NCI-H1048 (cell line): ENCODE results near the gene HOXD12.
A peak's percentile ranks its signal among the peaks of the same experiment; 100 is the strongest.

Source experiments
- DNase-seq: peaks from one replicate; lab custom pipeline; 2025; lab: John Stamatoyannopoulos, UW

Gene HOXD12

DNA sequence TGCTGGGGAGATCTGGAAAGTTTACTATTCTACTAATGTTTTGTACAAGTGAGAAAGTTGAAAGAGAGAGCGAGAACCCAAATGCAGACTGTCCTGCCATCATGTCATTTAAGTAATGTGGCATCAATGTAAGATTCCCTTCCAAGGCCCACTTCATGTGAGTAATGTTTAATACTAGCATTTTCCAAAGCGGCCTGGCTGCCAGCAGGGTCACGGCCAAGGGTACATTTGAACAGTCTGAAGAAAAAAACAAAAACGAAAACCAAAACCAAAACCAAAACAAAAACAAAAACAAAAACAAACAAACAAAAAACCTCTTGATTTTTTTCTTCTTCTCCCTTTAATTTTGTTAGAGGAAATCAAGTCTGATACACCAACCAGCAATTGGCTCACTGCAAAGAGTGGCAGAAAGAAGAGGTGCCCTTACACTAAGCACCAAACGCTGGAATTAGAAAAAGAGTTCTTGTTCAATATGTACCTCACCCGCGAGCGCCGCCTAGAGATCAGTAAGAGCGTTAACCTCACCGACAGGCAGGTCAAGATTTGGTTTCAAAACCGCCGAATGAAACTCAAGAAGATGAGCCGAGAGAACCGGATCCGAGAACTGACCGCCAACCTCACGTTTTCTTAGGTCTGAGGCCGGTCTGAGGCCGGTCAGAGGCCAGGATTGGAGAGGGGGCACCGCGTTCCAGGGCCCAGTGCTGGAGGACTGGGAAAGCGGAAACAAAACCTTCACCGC lies 19.2 kb downstream of the HOXD12 start:
- peak; percentile 60 for DNase-seq

DNA sequence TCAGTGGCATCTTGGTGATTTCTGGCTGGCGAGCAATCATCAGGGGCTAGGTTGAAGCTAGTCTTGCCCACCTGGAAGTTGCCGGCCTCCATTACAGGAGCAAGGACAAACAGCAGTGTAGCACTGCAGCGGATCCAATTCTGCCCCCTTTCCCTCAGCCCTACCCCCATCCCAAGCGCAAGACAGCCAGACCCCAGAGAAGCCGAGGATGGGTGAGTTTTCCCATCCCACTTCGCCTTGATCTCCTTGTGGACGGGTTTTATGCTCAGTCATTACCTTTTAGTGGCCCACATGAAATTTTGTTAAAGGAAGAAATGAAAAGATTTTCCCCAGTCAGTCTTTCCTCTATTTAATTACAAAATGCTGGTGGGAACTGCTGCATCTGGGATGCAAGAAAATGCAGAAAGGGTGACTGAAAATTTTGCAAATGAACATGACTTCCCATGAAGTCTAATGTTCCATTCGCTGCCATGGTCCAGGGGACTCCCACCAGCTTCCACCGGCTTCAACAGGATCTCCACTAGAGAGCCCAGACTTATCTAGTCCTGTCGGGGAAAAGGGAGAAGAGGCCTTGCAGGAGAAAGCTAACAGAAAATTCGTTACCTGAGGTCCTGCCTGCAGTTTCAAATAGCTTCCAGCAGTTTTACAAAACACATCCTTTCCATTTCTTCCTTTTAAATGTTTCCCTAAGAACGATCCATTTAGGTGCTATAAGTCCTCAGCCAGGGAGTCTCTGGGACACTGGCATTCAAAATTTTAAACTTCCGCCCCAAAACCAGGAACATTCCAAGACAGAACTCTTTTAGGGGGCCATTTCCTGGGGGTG lies 21.0 kb downstream of the HOXD12 start:
- DNase-seq, result no peak

DNA sequence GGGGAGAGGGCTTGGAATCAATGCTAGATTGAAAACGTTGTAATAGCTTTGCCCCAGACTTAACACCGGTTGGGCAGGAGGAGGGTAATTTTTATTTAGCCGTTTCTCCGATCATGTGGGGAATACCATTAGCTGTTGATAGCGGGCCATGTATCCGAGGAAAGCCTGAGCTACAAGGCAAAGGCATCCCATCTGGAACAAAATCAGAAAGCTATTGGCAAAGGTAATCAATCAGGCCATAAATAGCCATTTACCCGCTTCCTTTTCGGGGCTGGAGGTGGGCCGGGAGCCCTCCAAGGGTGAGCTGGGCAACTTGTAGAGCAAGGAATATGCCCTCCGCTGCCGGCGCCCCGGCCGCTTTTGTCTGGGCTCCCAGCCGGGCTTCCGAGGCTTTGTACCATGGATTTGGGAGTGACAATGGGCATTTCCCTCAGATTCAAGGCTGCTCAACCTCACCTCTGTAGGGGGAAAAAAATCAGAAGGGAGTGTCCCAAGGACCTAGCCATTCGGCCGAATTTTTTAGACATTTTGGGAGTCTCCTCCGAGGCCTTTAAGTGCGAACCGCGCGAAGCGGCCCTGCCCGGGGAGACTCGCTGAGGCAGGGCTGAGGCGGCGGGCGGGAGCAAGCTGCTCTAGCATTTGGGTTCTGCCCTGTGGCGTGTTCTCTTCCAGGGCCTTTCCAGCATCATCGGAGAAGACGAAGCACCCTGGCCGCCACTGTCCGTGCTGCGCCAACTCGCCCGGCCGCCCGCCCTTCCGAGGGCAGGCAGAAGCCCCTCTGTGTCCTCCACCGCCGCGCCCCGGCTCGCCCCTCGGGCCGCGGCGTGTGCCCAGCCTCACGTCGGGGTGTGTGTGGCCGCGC lies 21.8 kb downstream of the HOXD12 start:
- no peak for DNase-seq

DNA sequence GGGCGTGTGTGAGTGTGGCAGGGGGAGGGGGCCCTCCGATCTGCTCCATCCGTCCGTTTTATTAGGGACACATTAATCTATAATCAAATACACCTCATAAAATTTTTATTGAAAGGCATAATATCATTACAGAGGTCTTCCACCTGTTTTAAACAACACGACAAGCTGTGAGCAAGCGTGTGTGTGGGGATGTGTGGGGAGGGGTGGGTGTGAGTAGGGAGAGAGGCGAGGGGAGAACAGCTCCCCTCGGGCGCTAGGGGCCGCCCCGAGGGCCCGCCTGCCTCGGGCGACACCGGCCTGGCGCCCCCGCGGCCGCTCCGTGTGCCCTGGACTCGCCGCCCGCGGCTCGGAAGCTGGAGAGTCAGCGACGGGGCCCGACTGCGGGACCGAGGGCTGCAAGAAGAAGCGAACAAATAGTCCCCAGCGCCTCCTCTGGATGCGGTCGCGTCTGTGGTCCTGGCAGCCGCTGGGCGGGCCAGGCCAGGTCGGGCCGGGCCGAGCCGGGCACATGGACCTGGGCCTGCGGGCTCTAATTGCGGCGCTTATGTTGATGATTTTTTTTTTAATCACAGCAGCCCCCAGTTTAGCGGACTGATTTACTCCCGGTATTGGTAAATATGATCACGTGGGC lies 22.6 kb downstream of the HOXD12 start:
- DNase-seq, result no peak

DNA sequence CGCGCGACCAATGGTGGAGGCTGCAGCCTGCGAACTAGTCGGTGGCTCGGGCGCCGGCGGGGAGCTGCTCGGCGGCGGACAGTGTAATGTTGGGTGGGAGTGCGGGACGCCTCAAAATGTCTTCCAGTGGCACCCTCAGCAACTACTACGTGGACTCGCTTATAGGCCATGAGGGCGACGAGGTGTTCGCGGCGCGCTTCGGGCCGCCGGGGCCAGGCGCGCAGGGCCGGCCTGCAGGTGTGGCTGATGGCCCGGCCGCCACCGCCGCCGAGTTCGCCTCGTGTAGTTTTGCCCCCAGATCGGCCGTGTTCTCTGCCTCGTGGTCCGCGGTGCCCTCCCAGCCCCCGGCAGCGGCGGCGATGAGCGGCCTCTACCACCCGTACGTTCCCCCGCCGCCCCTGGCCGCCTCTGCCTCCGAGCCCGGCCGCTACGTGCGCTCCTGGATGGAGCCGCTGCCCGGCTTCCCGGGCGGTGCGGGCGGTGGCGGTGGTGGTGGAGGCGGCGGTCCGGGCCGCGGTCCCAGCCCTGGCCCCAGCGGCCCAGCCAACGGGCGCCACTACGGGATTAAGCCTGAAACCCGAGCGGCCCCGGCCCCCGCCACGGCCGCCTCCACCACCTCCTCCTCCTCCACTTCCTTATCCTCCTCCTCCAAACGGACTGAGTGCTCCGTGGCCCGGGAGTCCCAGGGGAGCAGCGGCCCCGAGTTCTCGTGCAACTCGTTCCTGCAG lies 23.3 kb downstream of the HOXD12 start, which contains the start of gene HOXD9:
Gene HOXD9, plus strand, starts transcription at position 37 of the 728 bp plus-strand sequence. Its CDS starts 50 bp downstream, at position 87.
- DNase-seq, result no peak

DNA sequence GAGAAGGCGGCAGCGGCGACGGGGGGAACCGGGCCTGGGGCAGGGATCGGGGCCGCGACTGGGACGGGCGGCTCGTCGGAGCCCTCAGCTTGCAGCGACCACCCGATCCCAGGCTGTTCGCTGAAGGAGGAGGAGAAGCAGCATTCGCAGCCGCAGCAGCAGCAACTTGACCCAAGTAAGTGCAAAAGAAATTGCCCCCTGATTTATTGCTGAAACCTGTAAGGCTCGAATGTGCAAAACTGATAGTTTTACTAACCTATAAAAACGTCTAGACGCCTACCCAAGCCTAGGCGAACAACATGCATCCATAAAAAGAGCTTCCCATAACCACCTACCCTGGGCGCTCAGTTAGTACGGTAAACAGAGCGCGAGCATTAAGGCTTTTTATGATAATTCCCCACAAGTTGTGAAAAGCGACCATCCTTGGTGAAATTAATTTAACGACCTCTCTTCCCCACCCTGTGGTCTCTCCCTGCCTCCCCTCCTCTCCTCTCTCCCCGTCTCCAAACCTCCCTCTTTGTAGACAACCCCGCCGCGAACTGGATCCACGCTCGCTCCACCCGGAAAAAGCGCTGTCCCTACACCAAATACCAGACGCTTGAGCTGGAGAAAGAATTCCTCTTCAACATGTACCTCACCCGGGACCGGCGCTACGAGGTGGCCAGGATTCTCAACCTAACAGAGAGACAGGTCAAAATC lies 24.0 kb downstream of the HOXD12 start:
- DNase-seq, result no peak

DNA sequence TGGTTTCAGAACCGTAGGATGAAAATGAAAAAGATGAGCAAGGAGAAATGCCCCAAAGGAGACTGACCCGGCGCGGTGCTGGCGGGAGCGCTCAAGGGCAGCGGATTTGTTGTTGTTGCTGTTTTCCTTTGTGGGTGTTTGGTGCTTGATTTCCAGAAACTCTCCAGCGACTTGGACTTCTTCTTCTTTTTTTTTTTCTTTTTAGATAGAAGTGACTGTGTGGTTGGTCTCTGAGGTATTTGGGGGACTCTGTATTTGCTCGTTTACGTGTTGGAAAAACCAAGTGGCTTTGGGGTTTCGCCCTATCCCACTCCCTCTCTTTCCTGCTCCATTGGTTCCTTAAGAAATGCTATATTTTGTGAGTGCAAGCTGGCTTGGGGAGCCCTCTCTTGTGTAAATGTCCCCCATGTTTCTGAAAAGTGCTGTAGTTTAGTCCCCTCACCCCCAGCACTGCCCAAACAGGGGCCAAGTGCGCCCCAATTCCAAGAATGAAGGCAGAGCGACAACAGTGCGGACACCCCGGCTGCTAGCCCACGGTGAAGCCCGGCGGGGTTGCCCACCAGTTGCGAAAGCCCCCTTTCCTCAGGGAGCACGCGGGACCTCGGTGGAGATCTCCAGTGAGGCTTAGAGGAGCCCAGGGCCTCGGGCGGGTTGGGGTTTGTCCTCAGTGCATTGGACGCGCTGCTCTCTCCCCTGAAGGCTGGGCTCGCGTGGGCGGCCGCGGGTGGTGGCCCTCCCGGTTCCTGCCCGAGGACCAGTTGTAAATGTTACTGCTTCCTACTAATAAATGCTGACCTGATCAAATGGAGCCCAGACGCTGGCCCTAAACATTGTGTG lies 24.7 kb downstream of the HOXD12 start:
- no peak for DNase-seq

DNA sequence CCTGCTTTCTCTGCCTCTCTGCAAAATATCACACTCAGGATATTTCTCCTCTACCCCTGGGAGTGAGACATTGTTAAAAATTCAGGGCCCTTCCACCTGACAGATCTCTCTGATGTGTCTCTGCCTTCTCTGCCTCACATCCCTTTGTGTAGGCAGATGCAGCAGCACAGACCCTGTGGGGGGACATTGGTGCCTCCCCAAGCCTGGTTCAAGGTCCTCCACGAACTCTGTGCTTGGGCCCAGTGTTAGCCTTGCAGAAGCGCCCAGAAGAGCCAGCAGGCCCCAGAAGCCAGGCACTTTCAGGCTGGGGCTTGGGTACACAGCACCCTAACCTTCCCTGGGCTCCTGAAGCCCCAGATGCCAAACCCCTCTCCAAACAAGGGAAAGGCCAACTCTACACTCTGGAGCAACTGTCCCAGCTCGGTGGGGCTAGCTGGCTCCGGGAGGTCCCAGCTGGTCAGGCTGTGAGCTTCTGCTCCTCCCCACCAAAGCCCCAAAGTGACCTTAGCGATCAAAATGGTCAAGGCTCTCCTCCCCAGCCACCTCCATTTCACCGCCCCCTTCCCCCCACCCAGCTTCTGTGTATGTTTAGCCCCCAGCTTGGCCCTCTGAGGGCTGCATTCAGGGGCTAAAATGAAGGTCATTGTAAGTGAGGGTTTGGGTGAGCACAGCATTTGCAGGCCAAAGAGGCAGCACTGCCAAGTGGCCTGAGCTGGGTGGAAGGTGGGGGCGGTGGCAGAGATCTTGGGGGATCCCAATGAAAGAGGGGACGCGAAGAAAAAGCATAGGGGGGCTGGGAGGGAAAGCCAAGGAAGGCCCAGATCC lies 25.6 kb downstream of the HOXD12 start:
- no peak for DNase-seq

DNA sequence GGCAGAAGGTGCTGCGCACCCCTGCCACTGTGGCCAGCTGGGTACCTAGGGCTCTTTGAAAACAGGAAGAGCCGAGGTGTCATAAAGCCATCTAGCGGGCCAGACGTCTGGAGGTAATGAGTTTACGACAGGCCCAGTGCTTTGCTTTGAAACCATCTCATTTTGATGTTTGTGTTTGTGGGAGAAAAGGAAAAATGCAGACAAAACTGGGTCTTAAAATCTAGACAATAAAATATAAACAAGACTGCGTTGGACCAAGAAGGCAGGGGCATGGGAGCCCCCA lies 26.1 kb downstream of the HOXD12 start:
- DNase-seq, result no peak

DNA sequence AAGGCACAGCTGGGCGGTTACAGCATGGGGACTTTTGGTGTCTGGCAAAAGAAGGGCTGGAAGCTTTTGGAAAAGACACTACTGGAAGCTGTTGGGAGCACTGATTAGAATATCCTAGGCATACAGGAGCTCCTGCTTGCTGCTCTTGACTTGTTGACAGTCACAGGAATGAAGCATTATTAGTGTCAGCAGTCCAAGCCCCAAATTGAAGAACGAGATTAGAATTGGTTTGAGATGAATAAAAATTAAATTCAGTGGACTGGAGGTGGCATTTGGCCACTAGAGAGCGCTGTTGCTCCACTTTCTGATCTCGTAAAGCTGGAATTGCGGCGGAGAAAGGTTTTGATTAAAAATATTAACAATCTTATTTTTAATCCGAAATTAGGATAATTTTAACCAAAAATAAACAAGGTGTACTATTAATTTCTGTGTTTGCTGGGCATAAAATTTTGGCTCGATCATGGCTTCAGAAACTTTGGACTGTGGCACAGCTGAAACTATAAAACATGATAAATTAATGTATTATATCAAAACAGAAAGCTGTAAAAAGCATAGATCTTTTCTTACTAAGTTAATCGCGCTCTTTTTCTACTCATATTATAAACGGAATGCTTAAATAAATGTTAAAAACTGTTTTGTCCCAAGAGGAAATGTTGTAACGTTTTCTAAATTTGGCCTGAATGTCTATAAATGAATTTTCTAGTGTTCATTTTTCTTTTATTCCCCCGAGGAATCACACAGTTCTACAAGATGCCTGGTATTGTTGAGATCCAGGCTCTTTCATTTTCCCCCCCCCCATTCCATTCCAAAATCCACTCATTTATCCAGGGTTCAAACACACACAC lies 27.6 kb downstream of the HOXD12 start:
- DNase-seq, result peak; percentile 49

DNA sequence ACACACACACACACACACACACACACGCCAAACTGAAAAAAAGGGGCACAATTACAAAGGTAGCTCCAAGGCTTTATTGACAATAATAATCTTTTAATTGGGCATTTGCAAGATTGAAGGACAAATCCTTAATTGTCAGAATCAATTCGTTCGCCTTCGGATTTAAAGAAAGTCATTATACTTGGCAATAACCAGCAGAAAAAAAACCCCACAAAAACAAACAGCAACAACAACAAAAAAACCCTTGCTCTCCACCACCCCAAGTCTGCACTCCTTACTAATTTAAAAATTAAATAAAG lies 28.1 kb downstream of the HOXD12 start:
- DNase-seq, result no peak

DNA sequence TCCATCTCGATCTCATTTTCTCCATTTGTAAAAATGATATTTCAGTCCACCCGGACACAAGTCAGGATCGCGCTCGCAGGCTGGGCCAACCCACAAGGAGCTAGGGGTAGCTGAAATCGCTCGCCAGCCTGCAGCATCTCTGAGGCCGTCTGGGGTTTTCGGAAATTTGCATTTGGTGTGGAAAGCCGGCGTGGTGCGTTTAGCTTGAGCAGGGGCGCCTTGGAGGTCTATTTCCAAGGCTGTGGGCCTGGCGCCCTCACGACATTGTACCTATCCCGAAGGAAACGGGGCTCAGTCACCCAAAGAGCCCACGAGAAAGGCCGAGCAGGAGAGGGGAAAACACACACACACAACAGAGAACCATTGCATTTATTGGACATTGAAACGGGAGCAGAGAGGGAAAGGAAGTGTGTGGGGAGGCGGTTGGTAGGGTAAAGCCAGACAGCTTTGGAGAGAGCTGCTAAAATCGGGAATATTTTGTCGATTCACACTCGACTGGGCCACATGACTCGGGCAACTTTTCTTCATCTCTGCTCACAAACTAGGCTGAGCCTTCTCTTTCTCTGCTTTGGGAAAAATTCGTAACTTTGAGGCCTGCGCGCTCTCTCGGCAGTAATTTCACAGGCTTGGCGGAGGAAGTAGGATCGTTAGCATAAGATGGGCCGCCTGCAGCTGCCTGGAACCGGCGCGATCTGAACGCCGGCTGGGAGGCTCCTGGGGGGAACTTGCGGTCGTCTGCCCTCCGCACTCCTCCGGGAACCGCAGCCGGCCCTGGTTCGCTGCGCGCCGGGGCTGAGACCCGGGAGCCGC lies 28.8 kb downstream of the HOXD12 start:
- no peak for DNase-seq

DNA sequence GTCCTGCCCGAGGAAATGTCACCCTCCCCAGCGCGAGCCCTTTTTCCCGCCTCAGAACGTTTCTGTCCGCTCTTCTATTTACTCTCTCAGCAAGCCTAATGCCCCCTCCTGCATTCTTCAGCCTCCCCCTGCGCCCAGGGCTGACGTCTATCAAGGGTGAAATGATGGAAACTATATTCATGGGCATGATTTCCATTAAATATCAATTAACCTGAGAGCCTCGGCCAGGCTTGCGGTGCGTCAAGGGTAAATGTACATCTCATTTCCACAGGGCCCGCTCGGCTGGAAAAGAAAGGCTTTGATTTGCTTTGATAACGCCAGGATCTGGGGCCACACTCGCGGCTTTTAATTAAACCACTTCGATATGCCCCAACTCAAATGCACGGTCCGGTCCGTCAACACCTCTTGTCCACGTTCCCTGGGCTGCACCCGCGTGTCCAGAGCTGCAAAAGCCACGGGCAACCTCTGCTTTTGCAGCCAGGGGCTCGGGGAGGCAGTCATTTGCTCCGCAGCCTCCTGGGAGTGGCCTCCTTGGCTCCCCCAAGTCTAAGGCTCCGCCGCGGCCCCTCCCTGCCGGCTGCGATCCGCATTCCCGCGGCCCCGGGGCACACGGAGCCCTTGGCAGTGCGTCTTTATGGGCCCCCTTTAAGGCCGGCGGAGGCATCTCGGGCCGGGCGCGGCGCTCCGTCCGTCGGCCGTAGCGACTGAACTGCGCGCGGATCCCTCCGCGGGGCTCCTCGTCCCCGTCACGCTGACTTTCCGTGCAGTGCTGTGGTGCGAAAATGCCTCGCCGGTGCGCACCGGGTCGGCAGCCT lies 29.6 kb downstream of the HOXD12 start, which contains the start of gene HOXD8:
Gene HOXD8, plus strand, starts transcription at position 724 of the 815 bp plus-strand sequence. CDS start 662 bp downstream, outside the sequence.
- peak; percentile 35 for DNase-seq

DNA sequence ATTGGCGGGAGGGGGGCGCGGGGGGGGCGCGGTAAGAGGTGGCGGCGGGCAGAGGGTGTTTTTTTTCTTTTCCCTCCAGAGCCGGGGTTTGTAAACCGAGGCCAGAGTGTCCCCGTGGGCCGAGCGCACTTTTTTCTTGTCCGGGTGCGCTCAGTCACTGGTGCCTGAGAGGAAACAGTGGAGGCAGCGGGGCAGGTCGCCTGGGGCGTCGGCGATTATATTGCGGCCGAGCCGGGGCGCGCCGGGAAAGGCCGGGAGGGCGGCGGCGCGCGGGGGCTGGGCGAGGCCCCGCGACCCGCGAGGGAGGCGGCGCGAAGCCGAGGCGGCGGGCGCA lies 30.2 kb downstream of the HOXD12 start:
- no peak for DNase-seq

DNA sequence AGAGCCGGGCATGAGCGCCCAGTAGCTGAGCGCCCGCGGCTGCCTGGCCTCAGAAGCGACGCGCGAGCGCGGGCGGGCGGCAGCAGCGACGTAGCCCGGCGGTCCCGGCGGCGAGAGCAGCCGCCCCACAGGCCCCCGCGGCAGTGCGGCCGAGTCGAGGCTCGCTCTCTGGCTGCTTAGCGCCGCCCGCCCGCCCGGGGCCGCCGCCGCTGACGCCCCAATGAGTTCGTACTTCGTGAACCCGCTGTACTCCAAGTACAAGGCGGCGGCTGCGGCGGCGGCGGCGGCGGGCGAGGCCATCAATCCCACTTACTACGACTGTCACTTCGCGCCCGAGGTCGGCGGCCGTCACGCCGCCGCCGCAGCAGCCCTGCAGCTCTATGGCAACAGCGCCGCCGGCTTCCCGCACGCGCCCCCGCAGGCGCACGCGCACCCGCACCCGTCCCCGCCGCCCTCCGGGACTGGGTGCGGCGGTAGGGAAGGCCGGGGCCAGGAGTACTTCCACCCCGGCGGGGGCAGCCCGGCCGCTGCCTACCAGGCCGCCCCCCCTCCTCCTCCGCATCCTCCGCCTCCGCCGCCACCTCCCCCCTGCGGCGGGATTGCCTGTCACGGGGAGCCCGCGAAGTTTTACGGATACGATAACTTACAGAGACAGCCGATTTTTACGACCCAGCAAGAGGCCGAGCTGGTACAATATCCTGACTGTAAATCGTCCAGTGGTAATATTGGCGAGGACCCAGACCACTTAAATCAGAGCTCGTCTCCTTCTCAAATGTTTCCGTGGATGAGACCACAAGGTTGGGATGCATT lies 30.8 kb downstream of the HOXD12 start:
- no peak for DNase-seq
